Right lobe of liver (tissue), 4 donors: Measurements from ENCODE around the gene PYGB.

Experiments used
- POLR2A ChIP-seq: fragments of 450-650 bp; IDR thresholded peaks from one replicate; pipeline ENCODE4 v1.6.1; 2017; ENCODE audit warnings: antibody characterized with exemption, mild to moderate bottlenecking
- TF ChIP-seq, protein P1 (sequence below), 4 donors: fragments of 200-600 bp in 3 of 4; fragments of 450-650 bp in 1 of 4; IDR thresholded peaks; one replicate each; pipeline versions ENCODE4 v1.5.1 to v1.8.0; 2016 to 2022; ENCODE audit warnings: antibody characterized with exemption in 4 of 4, mild to moderate bottlenecking in 2 of 4
- donor health status: DM: no; HTN: no; CAD: no.
- donor health status: DM: no; HTN: no; CAD: no.
- donor health status: DM: no; HTN: yes; CAD: no.

DNA sequence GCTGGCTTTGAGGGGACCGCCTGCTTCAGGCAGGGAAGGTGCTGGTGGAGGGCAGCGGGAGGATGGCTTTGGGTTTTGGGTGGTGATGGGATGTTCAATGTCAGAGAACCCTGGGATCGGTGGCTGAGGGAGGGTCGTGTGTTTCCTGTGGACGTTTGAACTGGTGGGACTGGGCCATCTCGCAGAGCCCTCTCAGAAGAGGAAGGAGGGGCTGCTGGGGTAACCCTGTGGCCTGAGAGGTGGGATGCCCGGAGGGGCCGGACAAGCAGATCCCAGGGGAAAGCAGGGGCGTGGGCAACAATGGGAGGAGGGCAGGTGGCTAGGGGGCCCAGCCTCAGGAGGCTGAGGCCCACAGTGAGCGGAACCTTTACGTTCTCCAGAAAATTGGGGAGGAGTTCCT is 34.9 kb downstream of the PYGB start:
- TF ChIP-seq, protein P1, sequence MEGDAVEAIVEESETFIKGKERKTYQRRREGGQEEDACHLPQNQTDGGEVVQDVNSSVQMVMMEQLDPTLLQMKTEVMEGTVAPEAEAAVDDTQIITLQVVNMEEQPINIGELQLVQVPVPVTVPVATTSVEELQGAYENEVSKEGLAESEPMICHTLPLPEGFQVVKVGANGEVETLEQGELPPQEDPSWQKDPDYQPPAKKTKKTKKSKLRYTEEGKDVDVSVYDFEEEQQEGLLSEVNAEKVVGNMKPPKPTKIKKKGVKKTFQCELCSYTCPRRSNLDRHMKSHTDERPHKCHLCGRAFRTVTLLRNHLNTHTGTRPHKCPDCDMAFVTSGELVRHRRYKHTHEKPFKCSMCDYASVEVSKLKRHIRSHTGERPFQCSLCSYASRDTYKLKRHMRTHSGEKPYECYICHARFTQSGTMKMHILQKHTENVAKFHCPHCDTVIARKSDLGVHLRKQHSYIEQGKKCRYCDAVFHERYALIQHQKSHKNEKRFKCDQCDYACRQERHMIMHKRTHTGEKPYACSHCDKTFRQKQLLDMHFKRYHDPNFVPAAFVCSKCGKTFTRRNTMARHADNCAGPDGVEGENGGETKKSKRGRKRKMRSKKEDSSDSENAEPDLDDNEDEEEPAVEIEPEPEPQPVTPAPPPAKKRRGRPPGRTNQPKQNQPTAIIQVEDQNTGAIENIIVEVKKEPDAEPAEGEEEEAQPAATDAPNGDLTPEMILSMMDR (IDR thresholded peaks at IDR 0.05) = no peak
- no peak for TF ChIP-seq POLR2A
